BE2C (cell line): Measurements from ENCODE around the gene OLFML2A.

Experiments used
- DNase-seq: peaks from one replicate; pipeline ENCODE4 v3.0.0-alpha.2; 2020
- H3K27me3 ChIP-seq: fragments of 250-450 bp; sonication (Bioruptor Pico); 2 replicates; pipeline ENCODE4 v1.5.1; 2020; ENCODE audit warnings: mild to moderate bottlenecking
- H3K36me3 ChIP-seq: fragments of 250-450 bp; sonication (Bioruptor Pico); 2 replicates; pipeline ENCODE4 v1.5.1; 2020; ENCODE audit warnings: mild to moderate bottlenecking
- H3K4me1 ChIP-seq: fragments of 250-450 bp; sonication (Bioruptor Pico); 2 replicates; pipeline ENCODE4 v1.5.1; 2020
- H3K4me3 ChIP-seq: 2 replicates; pipeline ENCODE4 v1.5.1; 2011; ENCODE audit warnings: low read depth, low read length
- H3K9me3 ChIP-seq: fragments of 250-450 bp; sonication (Bioruptor Pico); 2 replicates; pipeline ENCODE4 v1.5.1; 2020
- CTCF ChIP-seq: IDR thresholded peaks from 2 replicates; pipeline ENCODE4 v1.5.1; 2012; ENCODE audit warnings: mild to moderate bottlenecking, low read depth, low read length

The OLFML2A gene

DNA sequence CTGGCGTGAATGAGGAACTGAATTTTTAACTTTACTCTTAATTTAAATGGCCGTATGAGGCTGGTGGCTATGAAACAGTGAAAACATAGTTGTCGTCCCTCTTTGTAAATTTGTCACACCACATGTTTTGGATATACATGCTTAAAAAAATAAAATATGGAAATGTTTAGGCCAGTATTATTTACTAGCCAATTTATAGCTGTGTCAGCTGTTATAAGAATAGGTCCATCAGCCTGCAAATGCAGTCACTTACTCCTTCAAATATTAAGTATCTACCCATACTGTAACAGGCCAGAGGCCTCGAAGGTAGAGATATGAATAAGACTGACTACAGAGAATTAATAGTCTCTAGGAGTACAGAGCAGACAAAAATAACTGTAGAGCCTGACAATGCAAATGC is 35.8 kb upstream of the OLFML2A start:
- H3K27me3 ChIP-seq: no peaks in the 10 kb centered on the region
- H3K4me3 ChIP-seq: no peak overlapping the region
- H3K4me1 ChIP-seq: peaks cover 2% of the 10 kb centered on the region; the same call in 1 of the 2 replicates
- TF ChIP-seq CTCF: no peak
- H3K9me3 ChIP-seq: no peaks in the 10 kb centered on the region
- H3K36me3 ChIP-seq: no peaks in the 10 kb centered on the region
- DNase-seq: no peak

DNA sequence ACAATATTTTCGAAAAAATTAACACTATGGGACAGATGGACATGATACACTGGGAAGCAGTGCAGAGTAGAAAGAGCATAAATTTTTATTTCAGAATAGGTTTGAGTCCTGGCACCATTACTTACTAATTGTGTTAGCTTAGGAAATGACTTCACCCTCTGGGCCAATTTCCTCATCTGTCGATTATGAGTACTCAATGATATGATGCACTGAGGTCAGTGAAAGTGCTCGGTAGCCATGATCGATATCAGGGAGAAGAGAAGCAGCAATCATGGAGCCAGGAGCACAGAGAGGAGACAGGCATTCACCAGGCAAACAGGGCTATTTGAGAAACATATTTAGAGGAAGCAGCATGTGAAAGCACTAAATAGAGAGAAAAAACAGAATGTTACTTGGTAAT is 35.3 kb upstream of the OLFML2A start:
- Histone ChIP-seq H3K9me3 (no peaks in the 10 kb centered on the region), H3K36me3 (no peaks in the 10 kb centered on the region), H3K27me3 (no peaks in the 10 kb centered on the region), H3K4me3 (no peak overlapping the region), H3K4me1 (peaks cover 2% of the 10 kb centered on the region; the same call in 1 of the 2 replicates)
- no peak for TF ChIP-seq CTCF
- peak; percentile 31 for DNase-seq

DNA sequence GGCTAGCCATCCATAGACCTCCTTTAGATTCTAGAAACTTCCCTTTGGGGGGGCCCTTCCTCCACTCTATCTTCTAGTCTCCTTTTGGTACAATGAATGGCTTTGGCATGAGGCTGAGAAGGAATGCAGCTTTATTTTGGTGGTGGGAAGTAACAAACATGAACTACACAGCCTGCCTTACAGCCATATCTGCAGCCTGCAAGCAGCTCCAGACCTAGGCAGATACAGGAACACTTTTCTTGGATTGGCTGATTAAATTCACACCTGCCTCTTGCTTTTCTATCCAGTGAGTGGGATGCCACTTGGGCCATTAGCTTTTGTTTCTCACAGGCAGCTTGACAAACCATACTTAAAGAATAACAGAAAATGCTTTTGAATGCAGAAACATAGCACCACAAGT is 34.0 kb upstream of the OLFML2A start:
- peaks cover 2% of the 10 kb centered on the region; the same call in 1 of the 2 replicates for H3K4me1 ChIP-seq
- no peaks in the 10 kb centered on the region for H3K9me3 ChIP-seq
- TF ChIP-seq CTCF: no peak
- H3K4me3 ChIP-seq: no peak overlapping the region
- H3K36me3 ChIP-seq: no peaks in the 10 kb centered on the region
- H3K27me3 ChIP-seq: no peaks in the 10 kb centered on the region
- no peak for DNase-seq

DNA sequence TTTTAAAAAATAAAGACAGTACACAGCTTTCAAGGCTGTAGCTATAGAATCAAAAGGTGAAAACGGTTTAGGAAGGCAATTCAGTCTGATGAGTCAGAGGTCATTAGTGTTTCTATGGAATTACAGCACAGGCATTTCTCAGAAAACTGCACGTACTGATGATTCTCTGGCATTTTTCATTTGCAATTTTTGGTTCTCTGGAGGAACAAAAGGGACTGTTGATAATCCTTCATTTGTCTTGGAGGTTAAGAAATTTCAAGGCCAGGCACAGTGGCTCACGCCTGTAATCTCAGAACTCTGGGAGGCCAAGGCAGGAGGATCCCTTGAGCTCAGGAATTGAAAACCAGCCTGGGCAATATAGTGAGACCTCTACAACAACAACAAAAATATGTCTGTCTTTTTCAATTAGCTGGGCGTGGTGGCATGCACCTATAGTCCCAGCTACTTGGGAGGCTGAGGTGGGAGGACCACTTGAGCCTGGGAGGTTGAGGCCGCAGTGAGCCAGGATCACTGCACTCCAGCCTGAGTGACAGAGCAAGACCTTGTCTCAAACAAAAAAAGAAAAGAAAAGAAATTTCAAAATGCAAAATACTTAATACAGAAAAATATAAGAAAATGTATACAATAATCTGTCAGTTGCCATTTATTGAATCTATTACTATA is 33.1 kb upstream of the OLFML2A start:
- H3K9me3 ChIP-seq: no peaks in the 10 kb centered on the region
- H3K27me3 ChIP-seq: no peaks in the 10 kb centered on the region
- H3K4me3 ChIP-seq: no peak overlapping the region
- no peak for TF ChIP-seq CTCF
- peaks cover 2% of the 10 kb centered on the region; the same call in 1 of the 2 replicates for H3K4me1 ChIP-seq
- H3K36me3 ChIP-seq: no peaks in the 10 kb centered on the region
- DNase-seq: no peak

DNA sequence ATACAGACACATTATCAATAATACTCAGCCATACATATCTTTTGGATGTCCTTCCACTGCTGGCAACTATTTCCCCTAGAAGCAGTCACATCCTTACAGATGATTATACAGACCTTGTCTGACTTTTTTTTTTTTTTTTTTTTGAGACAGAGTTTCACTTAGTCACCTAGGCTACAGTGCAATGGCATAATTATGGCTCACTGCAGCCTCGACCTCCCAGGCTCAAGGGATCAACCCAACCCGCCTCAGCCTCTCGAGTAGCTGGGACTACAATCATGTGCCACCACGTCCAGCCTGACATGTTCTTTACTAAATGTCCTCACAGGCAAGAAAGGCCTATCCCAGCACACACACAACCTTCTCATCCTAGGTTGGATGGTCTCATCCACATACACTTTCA is 29.9 kb upstream of the OLFML2A start:
- Histone ChIP-seq H3K27me3 (no peaks in the 10 kb centered on the region), H3K4me1 (no peaks in the 10 kb centered on the region), H3K9me3 (no peaks in the 10 kb centered on the region), H3K4me3 (no peak overlapping the region), H3K36me3 (no peaks in the 10 kb centered on the region)
- no peak for TF ChIP-seq CTCF
- no peak for DNase-seq

DNA sequence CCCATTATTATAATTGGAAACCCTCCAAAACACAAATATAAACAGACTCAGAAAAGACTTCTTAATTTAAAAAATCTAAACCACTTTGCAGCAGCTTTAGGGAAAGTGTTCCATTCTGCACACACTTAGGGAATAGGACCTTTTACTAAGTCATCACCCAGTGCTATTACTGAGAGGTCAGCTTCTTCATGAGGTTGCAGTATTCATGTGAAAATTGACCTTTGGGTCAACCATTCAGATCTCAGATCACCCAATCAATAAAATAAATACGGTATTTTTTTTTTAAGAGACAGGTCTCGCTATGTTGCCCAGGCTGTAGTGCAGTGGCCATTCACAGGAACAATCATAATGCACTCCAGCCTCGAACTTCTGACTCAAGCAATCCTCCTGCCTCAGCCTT is 27.6 kb upstream of the OLFML2A start:
- DNase-seq: no peak
- H3K9me3 ChIP-seq: no peaks in the 10 kb centered on the region
- no peak overlapping the region for H3K4me3 ChIP-seq
- H3K4me1 ChIP-seq: no peaks in the 10 kb centered on the region
- H3K36me3 ChIP-seq: no peaks in the 10 kb centered on the region
- no peak for TF ChIP-seq CTCF
- no peaks in the 10 kb centered on the region for H3K27me3 ChIP-seq
